H4 (cell line): ENCODE results near the gene METTL22. TPM values are rescaled to one million over a fixed set of nuclear protein-coding genes. Genes with fewer than 3 reads are reported as not detected.

ENCODE experiments used
- DNase-seq: peaks from one replicate; pipeline ENCODE4 v3.0.0-alpha.2; 2015; ENCODE audit warnings: low spot score
- total RNA-seq: library from RNA; depleted of rRNA; stranded (reverse); fragments of >200 nt; shearing (Covaris generic); gene quantifications from 2 replicates; pipeline ENCODE4 v1.2.3, GENCODE V29; 2014

METTL22 gene
- total RNA-seq, 1 experiment from 2014 or later, result 17.1 TPM

DNA sequence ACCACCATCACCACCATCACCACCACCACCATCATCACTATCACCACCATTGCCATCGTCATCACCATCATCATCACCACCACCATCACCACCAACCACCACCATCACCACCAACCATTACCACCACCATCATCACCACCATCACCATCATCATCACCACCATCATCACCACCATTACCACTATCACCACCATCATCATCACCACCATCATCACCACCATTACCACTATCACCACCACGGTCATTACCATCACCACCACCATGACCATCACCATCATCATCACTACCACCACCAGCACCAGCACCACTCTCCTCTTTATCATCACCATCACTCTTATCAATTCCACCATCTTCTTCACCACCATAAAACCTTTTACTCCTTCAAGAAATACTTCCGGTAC, 30.0 kb upstream of the METTL22 start:
- no peak for DNase-seq

- no peak for DNase-seq
These were observed 27.3 kb upstream of the METTL22 start for GRCh38 chr16:8594149-8594666.

- DNase-seq, result no peak
These were observed 25.7 kb upstream of the METTL22 start for GRCh38 chr16:8595783-8596182.

DNA sequence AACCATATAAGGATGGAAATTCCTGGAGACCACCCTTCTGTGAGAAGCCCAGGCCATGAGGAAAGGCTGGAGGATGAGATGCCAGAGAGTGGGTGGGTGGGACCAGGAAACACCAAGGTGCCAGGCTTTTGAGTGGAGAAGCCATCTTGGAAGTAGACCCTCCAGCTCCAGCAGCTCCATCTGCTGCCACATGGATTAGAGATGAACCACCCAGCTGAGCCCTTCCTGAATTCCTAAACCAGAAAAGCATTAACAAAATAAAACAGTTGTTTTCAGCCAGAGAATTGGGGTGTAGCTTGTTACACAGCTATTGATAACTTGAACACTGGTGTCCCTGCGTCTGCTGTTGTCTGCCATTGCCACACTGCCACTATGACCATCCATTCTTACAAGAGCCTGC, 24.9 kb upstream of the METTL22 start:
- DNase-seq, result no peak

DNA sequence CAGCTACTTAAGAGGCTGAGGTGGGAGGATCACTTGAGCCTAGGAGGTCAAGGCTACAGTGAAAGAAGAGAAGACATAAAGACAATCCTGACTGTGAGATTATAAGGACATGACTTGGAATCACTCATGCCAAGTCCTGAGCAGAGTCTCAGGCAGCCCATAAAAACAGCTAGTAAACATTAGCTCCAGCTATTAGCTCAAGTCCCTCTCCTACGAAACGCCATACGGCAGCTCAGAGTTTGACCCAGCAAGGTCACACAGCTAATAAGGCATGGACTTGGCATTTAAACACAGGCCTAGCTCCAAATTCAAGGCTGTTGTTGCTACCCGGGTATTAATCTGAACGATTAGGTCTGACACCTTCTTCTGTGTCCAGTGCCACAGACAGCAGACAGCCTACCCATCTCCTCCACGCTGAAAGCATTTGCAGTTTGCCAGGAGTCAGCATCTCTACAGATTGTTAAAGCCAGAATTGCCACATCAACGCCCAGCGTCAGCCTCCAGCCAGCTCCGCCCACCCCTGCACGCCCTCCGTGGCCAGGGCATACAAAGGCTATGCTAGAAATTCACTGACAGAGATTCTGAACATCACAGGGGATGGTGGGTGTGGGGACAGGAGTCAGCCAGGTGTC, 21.2 kb upstream of the METTL22 start:
- no peak for DNase-seq

- no peak for DNase-seq
These were observed 15.9 kb upstream of the METTL22 start for GRCh38 chr16:8605554-8605953.

- DNase-seq, result no peak
These were observed 14.3 kb upstream of the METTL22 start for GRCh38 chr16:8607214-8607613.

DNA sequence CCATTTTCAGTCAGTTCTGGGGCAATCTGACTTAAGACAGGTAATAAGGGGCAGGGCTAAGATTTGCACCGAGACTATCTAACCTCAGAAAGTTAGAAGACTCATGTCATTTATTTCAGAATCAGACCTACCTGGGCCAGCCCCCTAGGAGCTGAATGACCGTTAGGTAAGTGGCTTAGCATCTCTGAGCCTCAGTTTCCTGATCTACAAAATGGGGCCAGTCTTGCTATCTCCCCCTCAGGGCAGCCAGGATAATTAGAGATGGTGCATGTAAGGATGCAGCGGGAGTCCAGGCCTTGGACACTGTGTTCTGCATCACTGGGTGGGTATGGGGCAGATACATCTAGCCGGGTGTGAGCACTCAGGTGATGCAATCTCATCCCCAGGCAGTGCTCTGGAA, 10.4 kb upstream of the METTL22 start:
- no peak for DNase-seq

DNA sequence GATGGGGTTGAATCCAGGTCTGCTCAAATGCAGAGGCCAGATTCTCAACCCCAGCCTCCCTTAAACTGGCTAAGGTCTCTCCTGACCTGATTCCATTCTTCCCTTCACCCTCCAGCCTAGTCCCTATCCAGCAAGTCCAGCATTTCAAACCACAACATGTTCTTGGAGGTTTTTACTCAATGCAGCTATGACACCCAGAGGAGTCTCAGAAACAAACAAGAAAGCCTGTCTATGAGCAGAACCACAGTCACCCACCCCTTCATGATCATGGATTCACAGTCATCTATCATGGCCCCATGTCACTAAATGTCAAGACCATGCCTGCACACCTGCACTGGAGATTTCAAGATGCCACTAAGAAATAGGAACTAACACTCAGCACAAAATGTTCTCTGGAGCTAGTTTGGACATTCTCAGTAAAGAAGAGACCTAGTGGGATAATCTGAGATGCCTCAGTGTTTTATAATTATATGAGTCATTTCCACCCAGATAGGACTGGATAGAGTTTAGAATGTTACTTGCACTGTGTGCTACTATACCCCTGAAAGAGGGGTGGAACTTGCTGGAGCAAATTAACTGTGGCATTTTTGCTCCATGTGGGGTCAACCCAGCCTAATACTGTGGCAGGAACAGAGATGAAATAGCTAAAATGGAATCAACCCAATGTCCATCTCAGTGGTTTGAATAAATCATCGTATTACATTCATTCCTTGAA, 9.5 kb upstream of the METTL22 start:
- DNase-seq, result no peak

- DNase-seq, result no peak
These were observed 7.0 kb upstream of the METTL22 start for GRCh38 chr16:8614435-8615029.

- no peak for DNase-seq
These were observed 1.7 kb upstream of the METTL22 start for GRCh38 chr16:8619671-8620370.

GRCh38 chr16:8620535-8620934, 963 bp upstream of the METTL22 start:
- DNase-seq, result no peak

GRCh38 chr16:8621222-8621571, 301 bp upstream of the METTL22 start:
- DNase-seq, result no peak

DNA sequence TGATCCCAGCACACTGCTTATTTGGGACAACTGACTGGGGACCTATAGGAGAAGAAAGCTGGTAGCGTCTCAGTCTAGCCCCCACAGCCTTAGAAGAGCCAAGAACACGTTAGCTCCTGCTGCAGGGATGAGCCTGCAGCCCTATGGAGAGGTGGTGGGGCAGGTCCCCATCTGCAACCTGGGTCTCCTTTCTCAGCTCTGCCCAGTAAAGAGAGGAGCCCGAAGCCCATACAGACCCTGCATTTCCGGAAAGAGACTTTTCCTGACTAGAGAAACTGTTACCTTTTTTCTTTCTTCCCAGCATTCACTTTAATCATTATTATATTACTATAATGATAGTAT, 788 bp downstream of the METTL22 start:
- no peak for DNase-seq

DNA sequence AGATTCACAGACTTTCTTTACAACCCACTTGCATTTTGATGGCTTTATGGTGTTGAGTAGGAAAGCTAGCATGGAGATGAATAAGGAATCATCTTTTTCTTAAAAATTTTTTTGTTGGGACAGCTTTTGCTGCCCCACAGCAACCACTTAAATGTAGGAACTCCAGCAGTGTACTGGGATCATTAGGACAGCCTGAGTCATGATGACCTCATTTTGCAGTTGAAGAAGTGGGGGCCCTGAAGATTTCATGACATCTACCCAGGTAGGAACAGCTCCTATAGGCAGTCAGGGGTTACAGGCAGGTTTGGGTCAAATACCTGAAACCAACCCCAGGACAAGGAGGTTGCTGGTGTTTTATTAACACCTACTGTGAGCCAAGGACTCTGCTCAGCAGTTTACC, 2.1 kb downstream of the METTL22 start:
- DNase-seq, result no peak

- no peak for DNase-seq
These were observed 4.1 kb downstream of the METTL22 start for GRCh38 chr16:8625491-8626087.

DNA sequence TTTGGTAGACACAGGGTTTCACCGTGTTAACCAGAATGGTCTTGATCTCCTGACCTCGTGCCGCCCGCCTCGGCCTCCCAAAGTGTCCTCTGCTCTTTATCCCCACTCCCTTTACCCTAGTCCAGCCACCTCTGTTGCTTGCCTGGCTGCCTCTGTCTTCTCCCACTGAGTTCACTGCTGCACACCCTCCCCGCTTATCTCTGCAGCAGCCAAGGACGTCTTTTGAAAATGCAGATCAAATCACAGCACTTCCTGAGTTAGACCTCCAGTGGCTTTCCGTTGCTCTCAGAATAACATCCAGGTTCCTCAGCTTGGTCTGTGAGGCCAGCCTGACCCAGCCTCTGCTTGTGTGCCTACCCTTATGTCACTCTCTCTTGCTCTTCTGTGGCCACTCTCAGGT, 5.4 kb downstream of the METTL22 start:
- no peak for DNase-seq

- DNase-seq, result no peak
These were observed 6.0 kb downstream of the METTL22 start for GRCh38 chr16:8627456-8627855.

DNA sequence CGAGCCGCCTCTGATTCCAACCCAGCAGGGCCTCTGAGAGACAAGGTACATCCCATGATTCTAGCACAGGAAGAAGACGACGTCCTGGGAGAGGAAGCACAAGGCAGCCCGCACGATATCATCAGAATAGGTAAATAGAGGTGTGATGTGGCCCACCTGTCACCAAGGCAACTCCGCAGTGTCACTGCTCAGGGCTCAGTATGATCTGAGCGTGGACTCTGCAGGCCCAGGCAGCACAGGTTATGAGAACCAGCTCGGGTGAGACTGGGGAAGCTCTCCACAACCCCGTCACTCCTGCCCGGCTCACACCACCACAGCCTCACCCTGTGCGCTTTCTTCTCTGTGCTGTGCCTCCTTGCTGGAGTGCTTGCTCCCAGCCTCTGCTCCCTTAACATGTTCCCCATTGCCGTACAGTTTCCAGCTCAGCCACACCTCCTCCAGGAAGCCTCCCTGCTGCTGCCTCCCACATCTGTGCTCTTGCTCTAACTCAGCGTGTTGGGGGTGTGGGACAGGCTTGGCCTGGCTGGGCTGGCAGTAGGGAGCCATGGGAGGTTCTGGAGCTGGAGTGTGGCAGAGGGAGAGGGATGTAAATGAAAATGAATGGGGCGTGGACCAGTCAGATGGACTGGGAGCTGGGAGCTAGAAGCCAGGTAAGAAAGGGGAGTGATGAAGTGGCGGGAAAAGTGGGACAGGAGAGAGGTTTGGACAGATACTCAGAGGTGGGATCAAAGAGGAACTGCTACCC, 7.7 kb downstream of the METTL22 start:
- no peak for DNase-seq

DNA sequence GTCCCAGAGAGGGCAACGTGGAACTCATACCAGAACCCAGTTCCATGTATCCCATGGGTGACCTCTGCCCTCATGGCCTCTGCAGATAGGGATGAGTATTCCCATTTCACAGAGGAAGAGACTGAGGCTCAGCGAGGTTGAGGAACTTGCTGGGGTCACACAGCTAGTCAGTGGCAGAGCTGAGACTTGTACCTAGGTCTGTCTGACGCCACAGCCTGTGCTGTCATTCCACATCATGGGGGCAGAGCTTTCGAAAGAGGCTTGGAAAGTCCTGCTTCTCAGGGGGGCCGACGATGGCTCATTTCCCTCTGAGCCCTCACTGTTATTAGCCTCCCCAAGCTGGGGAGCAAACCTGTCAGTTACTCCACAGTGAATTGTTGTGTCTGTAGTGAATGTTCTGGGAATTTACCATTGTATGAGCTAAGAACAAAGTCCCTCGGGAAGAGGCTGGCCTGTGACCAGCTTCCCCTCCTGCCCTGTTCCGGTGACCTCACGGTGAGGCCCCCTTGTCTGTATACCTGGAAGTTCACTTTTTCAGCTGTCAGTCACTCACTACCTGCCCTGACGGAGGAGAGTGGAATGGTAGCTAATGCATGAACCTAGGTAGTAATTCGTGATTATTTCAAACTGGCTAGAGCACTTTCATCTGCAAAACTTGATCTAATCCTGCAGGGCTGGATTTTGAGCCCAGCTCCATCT, 8.9 kb downstream of the METTL22 start:
- no peak for DNase-seq

DNA sequence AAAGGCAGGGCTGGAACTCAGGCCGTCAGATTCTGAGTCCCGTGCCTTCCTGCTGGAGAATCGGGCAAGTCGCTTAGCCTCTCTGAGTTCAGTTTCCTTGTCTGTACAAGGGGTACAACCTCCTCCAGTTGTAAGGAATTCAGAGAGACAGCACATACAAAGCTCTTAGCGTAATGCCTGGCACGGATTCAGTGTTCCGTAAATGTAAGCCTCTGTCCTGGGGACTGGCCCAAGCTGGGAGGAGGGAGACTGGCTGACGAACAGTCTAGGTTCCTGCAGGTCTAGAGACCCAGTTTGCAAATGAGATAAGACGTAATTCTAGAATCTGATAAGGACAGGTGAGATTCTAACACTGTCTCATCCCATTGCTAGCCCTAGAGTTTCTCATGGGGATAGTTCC, 9.9 kb downstream of the METTL22 start:
- DNase-seq, result no peak
